HEK293T (cell line): ENCODE data around the gene DGLUCY.

ENCODE experiments used
- CTCF ChIA-PET: fragments of 350-600 bp; formaldehyde crosslinking; extraction: SDS; loops from one replicate; lab custom pipeline; 2021; ENCODE audit warnings: antibody characterized with exemption, inconsistent platforms; lab: Yijun Ruan, JAX
- POLR2A ChIA-PET: fragments of 350-600 bp; formaldehyde crosslinking; extraction: SDS; loops from one replicate; lab custom pipeline; 2020; ENCODE audit warnings: antibody characterized with exemption, inconsistent platforms; lab: Yijun Ruan, JAX
- DNase-seq: peaks from one replicate; pipeline ENCODE4 v3.0.0; 2012; ENCODE audit warnings: mixed read lengths; ENCODE audit errors: extremely low spot score
- ARNT ChIP-seq: fragments of 450-650 bp; IDR thresholded peaks from 2 replicates; pipeline ENCODE4 v1.6.1; 2017; ENCODE audit warnings: mild to moderate bottlenecking
- BHLHE40 ChIP-seq: fragments of 450-650 bp; IDR thresholded peaks from 2 replicates; pipeline ENCODE4 v1.6.1; 2016; ENCODE audit warnings: mild to moderate bottlenecking, moderate library complexity, borderline replicate concordance
- CTBP1 ChIP-seq: fragments of 450-650 bp; IDR thresholded peaks from 2 replicates; pipeline ENCODE4 v1.6.1; 2016; ENCODE audit warnings: borderline replicate concordance
- ELF4 ChIP-seq: fragments of 450-650 bp; IDR thresholded peaks from 2 replicates; pipeline ENCODE4 v1.6.1; 2017; ENCODE audit warnings: antibody characterized with exemption
- FOXA1 ChIP-seq: fragments of 450-650 bp; IDR thresholded peaks from 2 replicates; pipeline ENCODE4 v1.6.1; 2016; ENCODE audit warnings: mild to moderate bottlenecking
- FOXK2 ChIP-seq: fragments of 450-650 bp; IDR thresholded peaks from 2 replicates; pipeline ENCODE4 v1.6.1; 2016; ENCODE audit warnings: mild to moderate bottlenecking
- FOXM1 ChIP-seq: fragments of 450-650 bp; IDR thresholded peaks from 2 replicates; pipeline ENCODE4 v1.6.1; 2017; ENCODE audit warnings: mild to moderate bottlenecking, borderline replicate concordance
- HDGF ChIP-seq: fragments of 450-650 bp; IDR thresholded peaks from 2 replicates; pipeline ENCODE4 v1.6.1; 2017; ENCODE audit warnings: antibody characterized with exemption, borderline replicate concordance
- L3MBTL2 ChIP-seq: fragments of 450-650 bp; conservative IDR thresholded peaks from 2 replicates; pipeline ENCODE4 v1.6.1; 2016; ENCODE audit warnings: mild to moderate bottlenecking
- LEF1 ChIP-seq: fragments of 450-650 bp; IDR thresholded peaks from 2 replicates; pipeline ENCODE4 v1.6.1; 2017; ENCODE audit warnings: mild to moderate bottlenecking, borderline replicate concordance
- NFRKB ChIP-seq: fragments of 450-650 bp; IDR thresholded peaks from 2 replicates; pipeline ENCODE4 v1.6.1; 2016; ENCODE audit warnings: mild to moderate bottlenecking, moderate library complexity
- SP1 ChIP-seq: fragments of 450-650 bp; IDR thresholded peaks from 2 replicates; pipeline ENCODE4 v1.6.1; 2017
- SUZ12 ChIP-seq: fragments of 450-650 bp; IDR thresholded peaks from 2 replicates; pipeline ENCODE4 v1.6.1; 2016; ENCODE audit warnings: mild to moderate bottlenecking
- TARDBP ChIP-seq: fragments of 450-650 bp; IDR thresholded peaks from 2 replicates; pipeline ENCODE4 v1.6.1; 2016
- ZNF384 ChIP-seq: fragments of 450-650 bp; IDR thresholded peaks from 2 replicates; pipeline ENCODE4 v1.6.1; 2016
- TF ChIP-seq, protein P1 (sequence below): fragments of 450-650 bp; IDR thresholded peaks from 2 replicates; pipeline ENCODE4 v1.6.1; 2016

The DGLUCY gene

DNA sequence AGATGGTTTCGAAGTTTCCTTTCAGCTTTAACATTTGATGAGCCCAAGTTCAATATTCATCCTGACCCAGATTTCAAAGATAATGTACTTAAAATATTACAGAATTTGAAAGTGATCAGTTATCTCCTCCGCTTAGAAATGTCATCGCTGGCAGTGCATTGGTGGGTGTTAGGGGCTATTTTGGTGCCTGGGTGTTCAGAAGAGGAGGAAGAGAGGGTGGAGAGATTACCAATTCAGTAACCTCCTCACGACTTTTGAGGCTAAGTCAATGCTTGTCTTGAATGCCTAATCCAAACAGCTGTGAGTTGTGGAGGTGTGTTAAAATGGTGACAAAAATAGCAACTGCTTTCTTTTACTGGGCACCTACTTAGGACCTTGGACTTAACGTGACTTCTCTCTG, 13.8 kb upstream of the DGLUCY start:
- POLR2A ChIA-PET = interaction anchor here (0.8 to 1.5 kb wide), 3 partner anchors 13 to 39 kb away, joined by 3 to 4 read pairs (median 4); partner anchors contain the start of genes DGLUCY and RPS6KA5
- no peak for DNase-seq
- TF ChIP-seq HDGF (no peak), ARNT (no peak), L3MBTL2 (no peak), CTBP1 (no peak), ELF4 (no peak), SP1 (no peak), FOXK2 (no peak), ZNF384 (no peak), NFRKB (no peak), FOXM1 (no peak), TARDBP (no peak), BHLHE40 (no peak)
- TF ChIP-seq, protein P1, sequence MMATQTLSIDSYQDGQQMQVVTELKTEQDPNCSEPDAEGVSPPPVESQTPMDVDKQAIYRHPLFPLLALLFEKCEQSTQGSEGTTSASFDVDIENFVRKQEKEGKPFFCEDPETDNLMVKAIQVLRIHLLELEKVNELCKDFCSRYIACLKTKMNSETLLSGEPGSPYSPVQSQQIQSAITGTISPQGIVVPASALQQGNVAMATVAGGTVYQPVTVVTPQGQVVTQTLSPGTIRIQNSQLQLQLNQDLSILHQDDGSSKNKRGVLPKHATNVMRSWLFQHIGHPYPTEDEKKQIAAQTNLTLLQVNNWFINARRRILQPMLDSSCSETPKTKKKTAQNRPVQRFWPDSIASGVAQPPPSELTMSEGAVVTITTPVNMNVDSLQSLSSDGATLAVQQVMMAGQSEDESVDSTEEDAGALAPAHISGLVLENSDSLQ = no peak
- CTCF ChIA-PET = no interaction called here

DNA sequence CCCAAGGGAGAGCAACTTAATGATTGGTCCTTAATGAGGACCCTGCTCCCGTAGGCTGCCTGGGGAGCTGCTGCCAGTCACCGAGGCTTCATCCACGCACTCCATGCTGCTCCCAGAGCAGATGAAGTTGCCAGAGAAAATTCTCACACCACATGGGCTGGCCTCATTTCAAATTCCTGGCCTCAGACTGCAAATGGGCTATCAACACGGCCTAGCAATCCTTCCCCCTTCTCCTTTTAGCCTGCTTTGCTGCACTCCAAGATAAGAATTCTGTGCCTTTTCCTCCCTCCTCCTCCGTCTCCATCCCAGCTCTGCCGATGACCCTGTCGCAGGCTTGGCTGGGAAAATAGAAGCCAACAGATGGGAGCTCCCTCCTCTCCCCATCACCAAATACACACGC, 10.8 kb upstream of the DGLUCY start:
- TF ChIP-seq TARDBP = no peak
- no peak for TF ChIP-seq L3MBTL2
- no peak for TF ChIP-seq ARNT
- TF ChIP-seq NFRKB = no peak
- TF ChIP-seq CTBP1 = no peak
- ChIA-PET CTCF (no interaction called here), POLR2A (interaction anchor here (2.8 kb wide), 1 partner anchor 11 kb away, joined by 12 read pairs; the partner anchor contains the start of gene DGLUCY)
- no peak for DNase-seq

DNA sequence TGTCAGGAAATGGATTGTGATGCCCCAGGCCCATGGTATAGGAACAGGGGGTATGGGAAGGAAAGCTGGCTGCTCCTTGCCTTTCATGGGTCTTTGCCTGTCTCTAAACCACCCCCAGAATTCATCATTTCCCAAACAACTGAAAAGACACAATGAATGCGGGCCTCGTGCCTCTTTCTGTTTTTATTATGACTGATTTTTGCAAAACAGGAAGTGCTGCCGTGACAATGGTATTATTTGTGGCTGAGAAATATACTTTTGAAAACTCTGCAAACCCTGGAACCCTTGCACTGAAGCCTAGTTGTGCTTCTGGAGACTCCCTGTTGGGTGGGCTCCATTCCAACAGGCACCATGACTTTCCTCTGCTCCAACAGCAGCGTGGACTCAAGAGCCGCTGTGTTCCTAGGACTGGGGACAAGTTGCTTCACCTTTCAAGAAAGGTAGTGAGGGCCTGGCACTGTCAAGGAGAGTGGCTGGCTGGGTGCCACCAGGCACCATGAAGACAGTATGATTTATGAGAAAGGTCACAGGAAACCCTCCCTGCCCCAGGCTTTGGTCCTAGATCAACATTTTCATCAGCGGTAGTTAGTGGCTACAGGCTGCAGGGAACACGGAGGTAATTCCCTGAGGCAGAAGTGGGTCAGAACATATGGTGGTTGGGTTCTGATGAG, 4.8 kb upstream of the DGLUCY start:
- TF ChIP-seq FOXM1 (no peak), SUZ12 (no peak), HDGF (no peak), L3MBTL2 (no peak), ELF4 (no peak), SP1 (no peak), NFRKB (no peak)
- DNase-seq = no peak
- CTCF ChIA-PET = no interaction called here
- POLR2A ChIA-PET = no interaction called here

DNA sequence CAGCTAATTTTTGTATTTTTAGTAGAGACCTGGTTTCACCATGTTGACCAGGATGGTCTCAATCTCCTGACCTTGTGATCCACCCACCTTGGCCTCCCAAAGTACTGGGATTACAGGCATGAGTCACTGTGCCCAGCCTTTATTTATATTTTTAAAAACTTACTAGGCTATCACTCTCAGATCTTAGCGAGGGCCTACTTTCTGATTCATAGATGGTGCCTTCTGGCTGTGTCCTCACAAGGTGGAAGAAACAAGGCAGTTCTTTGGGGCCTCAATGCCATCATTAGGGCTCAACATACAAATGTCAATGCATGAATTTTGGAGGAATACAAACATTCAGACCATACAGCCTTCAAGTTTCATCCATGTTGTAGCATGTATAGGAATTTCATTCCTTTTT, 2.4 kb upstream of the DGLUCY start:
- ChIA-PET POLR2A (no interaction called here), CTCF (interaction anchor here (0.6 kb wide), 1 partner anchor 27 kb away, joined by 3 read pairs; no protein-coding TSS in a partner anchor)
- no peak for TF ChIP-seq ZNF384
- no peak for TF ChIP-seq TARDBP
- no peak for TF ChIP-seq ARNT
- TF ChIP-seq NFRKB = no peak
- DNase-seq = no peak

DNA sequence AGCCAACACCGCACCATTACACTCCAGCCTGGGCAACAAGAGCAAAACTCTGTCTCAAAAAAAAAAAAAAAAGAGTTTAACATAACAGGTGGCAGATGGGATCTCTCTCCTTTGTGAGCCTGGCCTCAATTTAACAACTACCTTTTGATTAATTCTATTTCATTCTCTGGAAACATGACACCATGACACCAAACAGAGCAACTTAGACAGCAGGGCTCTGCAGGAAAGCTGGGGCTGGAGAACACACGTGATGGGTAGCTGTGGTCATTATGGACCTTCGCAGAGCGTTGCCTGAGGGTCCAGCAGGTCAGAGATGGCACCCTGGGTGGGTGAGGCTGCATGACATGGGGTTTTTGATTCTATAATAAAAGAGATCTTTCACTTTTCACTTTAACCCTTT, 1.7 kb upstream of the DGLUCY start:
- CTCF ChIA-PET = no interaction called here
- no peak for DNase-seq
- TF ChIP-seq ARNT (no peak), ELF4 (no peak)
- POLR2A ChIA-PET = no interaction called here

DNA sequence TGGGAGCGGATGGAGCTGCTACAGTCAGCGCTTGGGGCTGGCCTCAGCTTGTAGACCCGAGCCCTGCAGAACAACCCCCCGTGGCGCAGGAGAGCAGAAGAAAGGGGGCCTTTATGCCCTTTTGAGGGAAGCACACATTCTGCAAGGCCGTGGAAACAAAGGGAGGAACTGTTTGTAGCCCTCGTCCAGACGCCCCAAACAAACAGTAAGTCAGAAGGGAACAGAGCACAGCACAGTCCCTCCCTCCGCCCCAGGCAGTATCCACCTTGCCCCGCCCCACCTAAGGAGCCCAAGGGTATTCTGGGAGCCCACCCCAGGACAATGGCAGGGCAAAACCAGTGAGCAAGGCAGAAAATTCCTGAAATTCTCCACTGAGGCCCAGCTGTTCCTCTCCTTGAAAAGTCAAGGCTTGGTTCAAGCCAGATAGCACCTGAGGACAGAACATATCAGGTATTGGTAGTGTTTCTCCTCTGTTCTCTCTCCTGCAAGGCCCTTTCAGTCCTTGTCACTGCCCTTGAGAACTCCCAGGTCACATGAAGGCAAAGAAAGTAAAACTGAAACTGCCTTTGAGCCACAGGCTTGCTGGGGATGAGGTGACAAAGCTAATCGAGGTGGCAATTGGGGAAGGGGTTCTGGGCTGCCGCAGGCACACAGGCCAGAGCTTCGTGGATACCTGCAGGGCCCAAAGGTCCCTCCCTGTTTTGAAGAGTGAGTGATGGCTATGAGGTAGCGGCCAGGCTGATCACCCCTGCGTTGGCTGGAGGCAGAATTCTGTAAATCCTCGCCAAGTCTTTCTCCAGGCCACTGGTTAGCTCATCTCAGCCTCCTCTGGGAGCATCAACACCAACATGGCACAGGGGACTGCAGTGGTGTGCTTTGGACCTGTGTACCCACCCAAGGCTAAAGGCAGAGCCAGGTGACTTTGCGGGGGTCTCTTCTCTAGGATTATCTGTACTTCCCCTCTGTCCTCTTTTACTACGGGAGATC, 499 bp downstream of the DGLUCY start:
- CTCF ChIA-PET = interaction anchor here (0.5 to 1.4 kb wide), 3 partner anchors 18 to 47 kb away, joined by 3 read pairs; no protein-coding TSS in a partner anchor
- no peak for TF ChIP-seq TARDBP
- TF ChIP-seq L3MBTL2 = peak; percentile 28
- POLR2A ChIA-PET = interaction anchor here (0.9 to 3.7 kb wide), 7 partner anchors 8 to 298 kb away, joined by 3 to 30 read pairs (median 4); partner anchors contain the start of genes RPS6KA5 and TTC7B
- no peak for DNase-seq

DNA sequence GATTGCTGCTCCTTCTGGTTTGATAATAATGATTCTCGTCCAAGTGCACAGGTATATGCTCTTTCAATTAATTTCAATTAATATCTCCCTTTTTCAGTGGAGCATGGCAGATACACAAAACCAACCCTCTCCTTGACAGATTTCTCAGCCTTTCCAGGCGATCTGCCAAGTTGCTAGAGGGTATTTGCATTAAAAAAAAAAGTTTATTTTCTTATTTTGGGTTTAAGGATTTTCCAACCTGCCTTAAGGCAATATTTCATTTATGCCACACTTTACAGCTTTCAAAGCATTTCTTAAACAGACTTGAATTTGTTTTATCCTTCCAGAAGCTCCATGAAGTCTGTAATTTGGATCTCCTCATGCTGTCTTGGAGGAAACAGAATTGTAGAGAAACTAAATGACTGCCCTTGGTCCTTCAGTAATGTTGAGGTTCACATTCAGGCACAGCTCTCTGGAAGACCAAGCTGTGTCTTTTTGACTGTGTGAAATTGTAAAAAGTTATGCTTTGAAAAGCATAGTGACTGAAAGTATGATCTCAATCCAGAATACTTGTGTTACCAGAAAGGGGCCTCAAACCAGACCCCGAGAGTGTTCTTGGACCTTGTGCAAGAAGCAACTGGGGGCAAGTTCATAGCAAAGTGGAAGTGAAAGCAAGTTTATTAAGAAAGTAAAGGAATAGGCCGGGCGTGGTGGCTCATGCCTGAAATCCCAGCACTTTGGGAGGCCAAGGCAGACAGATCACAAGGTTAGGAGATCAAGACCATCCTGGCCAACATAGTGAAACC, 2.3 kb downstream of the DGLUCY start:
- TF ChIP-seq FOXA1 = no peak
- no peak for TF ChIP-seq ELF4
- TF ChIP-seq LEF1 = no peak
- ChIA-PET POLR2A (interaction anchor here (1.4 to 3.7 kb wide), 3 partner anchors 12 to 55 kb away, joined by 4 to 30 read pairs (median 12); partner anchors contain the start of gene RPS6KA5), CTCF (interaction anchor here (0.7 kb wide), 1 partner anchor 48 kb away, joined by 3 read pairs; no protein-coding TSS in a partner anchor)
- no peak for DNase-seq
